Tibial nerve (tissue), 4 donors: ENCODE data around the gene PXDN.
"Not testable (repeated sequence)": the region's sequence is repeated elsewhere in the genome, so short reads cannot be mapped to it uniquely, and the experiment has no call there.

Experiments
- EP300 ChIP-seq, 2 donors: sonication (generic); formaldehyde crosslinking; IDR thresholded peaks; one replicate each; pipeline ENCODE4 v1.6.1; 2017; ENCODE audit warnings: antibody characterized with exemption in 2 of 2, mild to moderate bottlenecking in 1 of 2
- POLR2A ChIP-seq, 2 donors: fragments of 450-650 bp; IDR thresholded peaks; one replicate each; pipeline ENCODE4 v1.6.1; 2017; ENCODE audit warnings: antibody characterized with exemption in 2 of 2, mild to moderate bottlenecking in 2 of 2, moderate library complexity in 2 of 2
- TF ChIP-seq, protein P1 (sequence below), 5 experiments: fragments of 200-600 bp in 3 of 5; fragments of 450-650 bp in 2 of 5; sonication (generic) in 3 of 5; IDR thresholded peaks; one replicate each; pipeline ENCODE4 v1.5.1; 2016 to 2019; ENCODE audit warnings: antibody characterized with exemption in 5 of 5, mild to moderate bottlenecking in 3 of 5, moderate library complexity in 2 of 5

- TF ChIP-seq, protein P1, sequence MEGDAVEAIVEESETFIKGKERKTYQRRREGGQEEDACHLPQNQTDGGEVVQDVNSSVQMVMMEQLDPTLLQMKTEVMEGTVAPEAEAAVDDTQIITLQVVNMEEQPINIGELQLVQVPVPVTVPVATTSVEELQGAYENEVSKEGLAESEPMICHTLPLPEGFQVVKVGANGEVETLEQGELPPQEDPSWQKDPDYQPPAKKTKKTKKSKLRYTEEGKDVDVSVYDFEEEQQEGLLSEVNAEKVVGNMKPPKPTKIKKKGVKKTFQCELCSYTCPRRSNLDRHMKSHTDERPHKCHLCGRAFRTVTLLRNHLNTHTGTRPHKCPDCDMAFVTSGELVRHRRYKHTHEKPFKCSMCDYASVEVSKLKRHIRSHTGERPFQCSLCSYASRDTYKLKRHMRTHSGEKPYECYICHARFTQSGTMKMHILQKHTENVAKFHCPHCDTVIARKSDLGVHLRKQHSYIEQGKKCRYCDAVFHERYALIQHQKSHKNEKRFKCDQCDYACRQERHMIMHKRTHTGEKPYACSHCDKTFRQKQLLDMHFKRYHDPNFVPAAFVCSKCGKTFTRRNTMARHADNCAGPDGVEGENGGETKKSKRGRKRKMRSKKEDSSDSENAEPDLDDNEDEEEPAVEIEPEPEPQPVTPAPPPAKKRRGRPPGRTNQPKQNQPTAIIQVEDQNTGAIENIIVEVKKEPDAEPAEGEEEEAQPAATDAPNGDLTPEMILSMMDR (IDR thresholded peaks at IDR 0.05), result not testable (repeated sequence)
- TF ChIP-seq POLR2A, EP300 (IDR thresholded peaks at IDR 0.05): not testable (repeated sequence)
These were observed 38.0 kb downstream of the PXDN start for GRCh38 chr2:1706089-1706841.
